GM23338 (cell line): Measurements from ENCODE around the gene CATSPERD. TPM values are rescaled to one million over a fixed set of nuclear protein-coding genes. Genes with fewer than 3 reads are reported as not detected.

ENCODE experiments used
- ATAC-seq: fragments of 200-7000 bp; cut with Tn5 transposase; 3 replicates; pipeline ENCODE4 v1.9.1; 2020
- DNase-seq: peaks from one replicate; pipeline ENCODE4 v3.0.0-alpha.2; 2015; ENCODE audit warnings: low spot score
- H2AFZ ChIP-seq: fragments of 200-600 bp; sonication (generic); 2 replicates; pipeline ENCODE4 v1.8.0; 2016; ENCODE audit warnings: antibody characterized with exemption, mild to moderate bottlenecking, moderate library complexity
- H3F3A ChIP-seq: fragments of 200-600 bp; sonication (generic); replicated peaks from 2 replicates; pipeline ENCODE4 v1.8.0; 2017; ENCODE audit warnings: antibody characterized with exemption, mixed run types, low read depth
- H3K27ac ChIP-seq: fragments of 200-600 bp; sonication (generic); 2 replicates; pipeline ENCODE4 v1.6.1; 2016; ENCODE audit warnings: low read depth
- H3K27me3 ChIP-seq: fragments of 200-600 bp; sonication (generic); 2 replicates; pipeline ENCODE4 v1.8.0; 2016; ENCODE audit warnings: mild to moderate bottlenecking, mixed run types, moderate library complexity; ENCODE audit not compliant: insufficient read depth
- H3K36me3 ChIP-seq: fragments of 200-600 bp; sonication (generic); 2 replicates; pipeline ENCODE4 v1.8.0; 2016; ENCODE audit warnings: mild to moderate bottlenecking; ENCODE audit not compliant: insufficient read depth
- H3K4me1 ChIP-seq: fragments of 200-600 bp; sonication (generic); 2 replicates; pipeline ENCODE4 v1.8.0; 2016; ENCODE audit warnings: mild to moderate bottlenecking, moderate library complexity; ENCODE audit not compliant: insufficient read depth
- H3K4me2 ChIP-seq: fragments of 200-600 bp; sonication (generic); 2 replicates; pipeline ENCODE4 v1.7.1; 2017; ENCODE audit warnings: mixed run types
- H3K4me3 ChIP-seq: fragments of 200-600 bp; sonication (generic); 2 replicates; pipeline ENCODE4 v1.6.1; 2016; ENCODE audit warnings: mixed run types
- H3K79me2 ChIP-seq: fragments of 200-600 bp; sonication (generic); replicated peaks from 2 replicates; pipeline ENCODE4 v1.8.0; 2017; ENCODE audit warnings: mild to moderate bottlenecking; ENCODE audit not compliant: insufficient read depth
- H3K9me2 ChIP-seq: fragments of 200-600 bp; sonication (generic); 2 replicates; pipeline ENCODE4 v1.8.0; 2017; ENCODE audit not compliant: insufficient read depth
- H4K20me1 ChIP-seq: fragments of 200-600 bp; sonication (generic); replicated peaks from 2 replicates; pipeline ENCODE4 v1.8.0; 2017; ENCODE audit warnings: mild to moderate bottlenecking; ENCODE audit not compliant: insufficient read depth
- H3K27ac Mint-ChIP-seq: 2 replicates; pipeline ENCODE4 v1.8.0; 2020; ENCODE audit warnings: inconsistent platforms, mild to moderate bottlenecking, moderate library complexity, mixed read lengths
- H3K27me3 Mint-ChIP-seq: 3 replicates; pipeline ENCODE4 v1.8.0; 2022; ENCODE audit warnings: low read depth, mild to moderate bottlenecking, moderate library complexity, mixed read lengths, inconsistent platforms; ENCODE audit not compliant: insufficient read depth, poor library complexity
- H3K36me3 Mint-ChIP-seq: 3 replicates; pipeline ENCODE4 v1.8.0; 2021; ENCODE audit warnings: low read depth, mild to moderate bottlenecking, inconsistent platforms, moderate library complexity, mixed read lengths
- H3K4me1 Mint-ChIP-seq: 3 replicates; pipeline ENCODE4 v1.8.0; 2020; ENCODE audit warnings: mild to moderate bottlenecking, inconsistent platforms, mixed read lengths
- H3K4me3 Mint-ChIP-seq: 3 replicates; pipeline ENCODE4 v1.8.0; 2021; ENCODE audit warnings: moderate library complexity, mild to moderate bottlenecking, inconsistent platforms, mixed read lengths
- H3K9me3 Mint-ChIP-seq: 3 replicates; pipeline ENCODE4 v1.8.0; 2020; ENCODE audit warnings: moderate library complexity, mild to moderate bottlenecking, inconsistent platforms, mixed read lengths
- CREB1 ChIP-seq: fragments of 250-450 bp; sonication (Bioruptor Pico); IDR thresholded peaks from 2 replicates; pipeline ENCODE4 v1.5.0; 2020; ENCODE audit warnings: low read depth, mild to moderate bottlenecking, moderate library complexity
- ETS1 ChIP-seq: IDR thresholded peaks from 2 replicates; pipeline ENCODE4 v1.6.1; 2016; ENCODE audit warnings: antibody characterized with exemption
- EZH2phosphoT487 ChIP-seq: fragments of 200-600 bp; sonication (generic); IDR thresholded peaks from one replicate; pipeline ENCODE4 v1.8.1; 2018; ENCODE audit warnings: antibody characterized with exemption; ENCODE audit not compliant: unreplicated experiment
- JUNB ChIP-seq: IDR thresholded peaks from one replicate; pipeline ENCODE4 v1.6.1; 2016; ENCODE audit warnings: antibody characterized with exemption; ENCODE audit not compliant: unreplicated experiment
- NANOG ChIP-seq: IDR thresholded peaks from 2 replicates; pipeline ENCODE4 v1.6.1; 2016; ENCODE audit warnings: antibody characterized with exemption, borderline replicate concordance
- POLR2AphosphoS5 ChIP-seq: IDR thresholded peaks from 2 replicates; pipeline ENCODE4 v1.6.1; 2016; ENCODE audit warnings: antibody characterized with exemption, low read depth
- REST ChIP-seq: IDR thresholded peaks from one replicate; pipeline ENCODE4 v1.6.1; 2018; ENCODE audit warnings: antibody characterized with exemption; ENCODE audit not compliant: unreplicated experiment
- STAT1 ChIP-seq: IDR thresholded peaks from one replicate; pipeline ENCODE4 v1.6.1; 2016; ENCODE audit warnings: antibody characterized with exemption; ENCODE audit not compliant: unreplicated experiment
- ZNF114 ChIP-seq: fragments of 250-450 bp; sonication (Bioruptor Pico); IDR thresholded peaks from 2 replicates; pipeline ENCODE4 v1.5.0; 2020; ENCODE audit warnings: mild to moderate bottlenecking, moderate library complexity
- ZNF331 ChIP-seq: fragments of 250-450 bp; sonication (Bioruptor Pico); IDR thresholded peaks from 2 replicates; pipeline ENCODE4 v1.5.0; 2020; ENCODE audit warnings: low read depth, mild to moderate bottlenecking, moderate library complexity
- ZNF462 ChIP-seq: fragments of 250-450 bp; sonication (Bioruptor Pico); IDR thresholded peaks from 2 replicates; pipeline ENCODE4 v1.5.0; 2020; ENCODE audit warnings: mild to moderate bottlenecking, moderate library complexity
- polyA plus RNA-seq: library from polyadenylated mRNA; unstranded; fragments of >200 nt; fragmentation: Nextera tagmentation; extraction: Ambion mirVana; gene quantifications from 2 replicates; pipeline ENCODE4 v1.2.1, GENCODE V29; 2016
- total RNA-seq: library from RNA; depleted of rRNA; stranded (reverse); fragments of >200 nt; shearing (Covaris generic); gene quantifications from 2 replicates; pipeline ENCODE4 v1.2.3, GENCODE V29; 2014

Gene CATSPERD
- total and polyA plus RNA-seq, 2 experiments from 2014 or later: 0.17 TPM; not detected in 1

GRCh38 chr19:5820785-5821184, 100.3 kb downstream of the CATSPERD start:
- no peaks in the 10 kb centered on the region; the same call in 2 of the 3 replicates for H3K4me1 Mint-ChIP-seq
- DNase-seq (no peak), ATAC-seq (no peak)
- no peaks in the 10 kb centered on the region for H3K79me2 ChIP-seq
- no peak overlapping the region for H3K27ac Mint-ChIP-seq
- H3K4me1 ChIP-seq: no peaks in the 10 kb centered on the region
- peaks cover 7% of the 10 kb centered on the region for H3K27me3 Mint-ChIP-seq
- H3K36me3 ChIP-seq: no peaks in the 10 kb centered on the region
- no peak for TF ChIP-seq NANOG
- no peak for TF ChIP-seq ETS1
- TF ChIP-seq ZNF331 (CRISPR knock-in tag): no peak
- no peak for TF ChIP-seq STAT1
- TF ChIP-seq ZNF114 (CRISPR knock-in tag): no peak
- no peak for TF ChIP-seq POLR2AphosphoS5
- no peak for TF ChIP-seq EZH2phosphoT487
- TF ChIP-seq CREB1 (CRISPR knock-in tag): no peak
- H3K4me3 ChIP-seq: no peak overlapping the region
- no peaks in the 10 kb centered on the region for H3K9me2 ChIP-seq
- H3K27ac ChIP-seq: no peak overlapping the region
- no peaks in the 10 kb centered on the region; the same call in 1 of the 2 replicates for H4K20me1 ChIP-seq
- no peak overlapping the region for H2AFZ ChIP-seq
- H3K9me3 Mint-ChIP-seq: no peaks in the 10 kb centered on the region; the same call in 2 of the 3 replicates
- no peaks in the 10 kb centered on the region for H3K36me3 Mint-ChIP-seq
- H3K4me2 ChIP-seq: no peak overlapping the region
- no peak overlapping the region; the same call in 2 of the 3 replicates for H3K4me3 Mint-ChIP-seq
- H3K27me3 ChIP-seq: no peaks in the 10 kb centered on the region
- no peaks in the 10 kb centered on the region for H3F3A ChIP-seq

GRCh38 chr19:5821521-5822180, 101.2 kb downstream of the CATSPERD start:
- ATAC-seq: no peak
- TF ChIP-seq REST: no peak
- TF ChIP-seq ZNF462 (CRISPR knock-in tag): no peak
- no peak for TF ChIP-seq JUNB
- TF ChIP-seq ZNF331 (CRISPR knock-in tag): no peak

More at GRCh38 chr19:5821521-5822180, 101.2 kb downstream of the CATSPERD start:
- Mint-ChIP-seq H3K9me3 (no peaks in the 10 kb centered on the region; the same call in 2 of the 3 replicates), H3K27me3 (peaks cover 11% of the 10 kb centered on the region), H3K4me3 (no peak overlapping the region), H3K4me1 (peaks cover 4% of the 10 kb centered on the region; the same call in 2 of the 3 replicates), H3K27ac (no peak overlapping the region), H3K36me3 (no peaks in the 10 kb centered on the region)
- Histone ChIP-seq H3K4me1 (no peaks in the 10 kb centered on the region), H3K27ac (no peak overlapping the region), H2AFZ (no peak overlapping the region), H4K20me1 (no peaks in the 10 kb centered on the region; the same call in 1 of the 2 replicates), H3F3A (no peaks in the 10 kb centered on the region), H3K4me2 (no peak overlapping the region), H3K4me3 (no peak overlapping the region), H3K79me2 (no peaks in the 10 kb centered on the region), H3K36me3 (no peaks in the 10 kb centered on the region), H3K27me3 (no peaks in the 10 kb centered on the region), H3K9me2 (no peaks in the 10 kb centered on the region)
- DNase-seq: no peak
